IPS-18c (cell line): ENCODE results near the gene COL18A1.

ENCODE experiments used
- H3K4me3 ChIP-seq: 2 replicates; pipeline ENCODE4 v1.7.0; 2013; ENCODE audit warnings: low read depth, mild to moderate bottlenecking, low read length, moderate library complexity; ENCODE audit not compliant: insufficient read depth
- H3K9me3 ChIP-seq: one replicate; pipeline ENCODE4 v1.6.1; 2013; ENCODE audit warnings: mild to moderate bottlenecking, low read length, moderate library complexity; ENCODE audit not compliant: control insufficient read depth, insufficient read depth

COL18A1 gene

GRCh38 chr21:45538381-45539045, 133.5 kb downstream of the COL18A1 start:
- no peaks in the 10 kb centered on the region for H3K9me3 ChIP-seq

GRCh38 chr21:45539046-45539795, 134.3 kb downstream of the COL18A1 start:
- H3K9me3 ChIP-seq: no peaks in the 10 kb centered on the region
- no peak overlapping the region for H3K4me3 ChIP-seq

More at GRCh38 chr21:45538381-45539045, 133.5 kb downstream of the COL18A1 start:
- no peak overlapping the region for H3K4me3 ChIP-seq

GRCh38 chr21:45539796-45540600, 135.0 kb downstream of the COL18A1 start:
- Histone ChIP-seq H3K4me3 (no peak overlapping the region; the same call in 1 of the 2 replicates), H3K9me3 (no peaks in the 10 kb centered on the region)

GRCh38 chr21:45540601-45540970, 135.6 kb downstream of the COL18A1 start:
- Histone ChIP-seq H3K9me3 (no peaks in the 10 kb centered on the region), H3K4me3 (no peak overlapping the region; the same call in 1 of the 2 replicates)

GRCh38 chr21:45541221-45542039, 136.5 kb downstream of the COL18A1 start:
- H3K4me3 ChIP-seq: peak overlapping the region; percentile 59
- no peaks in the 10 kb centered on the region for H3K9me3 ChIP-seq

GRCh38 chr21:45542242-45542666, 137.3 kb downstream of the COL18A1 start, which contains the start of gene SLC19A1:
Gene SLC19A1 (minus strand): TSS chr21:45542440. CDS start chr21:45537959, 4,481 bp downstream.
- Histone ChIP-seq H3K4me3 (peak within 1 kb of the TSS; percentile 59), H3K9me3 (no peaks in the 10 kb centered on the region)

- Histone ChIP-seq H3K4me3 (peak overlapping the region; percentile 59), H3K9me3 (no peaks in the 10 kb centered on the region)
Observed at GRCh38 chr21:45542667-45543370, 137.9 kb downstream of the COL18A1 start.

GRCh38 chr21:45543371-45543709, 138.4 kb downstream of the COL18A1 start:
- Histone ChIP-seq H3K9me3 (no peaks in the 10 kb centered on the region), H3K4me3 (no peak overlapping the region)

GRCh38 chr21:45543710-45544448, 138.9 kb downstream of the COL18A1 start:
- H3K4me3 ChIP-seq: no peak overlapping the region

GRCh38 chr21:45544449-45545235, 139.7 kb downstream of the COL18A1 start:
- Histone ChIP-seq H3K4me3 (no peak overlapping the region), H3K9me3 (no peaks in the 10 kb centered on the region)

More at GRCh38 chr21:45543710-45544448, 138.9 kb downstream of the COL18A1 start:
- no peaks in the 10 kb centered on the region for H3K9me3 ChIP-seq

- Histone ChIP-seq H3K4me3 (no peak overlapping the region), H3K9me3 (no peaks in the 10 kb centered on the region)
Observed at GRCh38 chr21:45545236-45545570, 140.2 kb downstream of the COL18A1 start.

GRCh38 chr21:45545691-45546531, 140.9 kb downstream of the COL18A1 start:
- Histone ChIP-seq H3K4me3 (no peak overlapping the region), H3K9me3 (no peaks in the 10 kb centered on the region)

GRCh38 chr21:45546636-45547544, 141.9 kb downstream of the COL18A1 start:
- Histone ChIP-seq H3K9me3 (no peaks in the 10 kb centered on the region), H3K4me3 (no peak overlapping the region)

GRCh38 chr21:45547545-45547900, 142.6 kb downstream of the COL18A1 start:
- H3K9me3 ChIP-seq: no peaks in the 10 kb centered on the region
- H3K4me3 ChIP-seq: no peak overlapping the region
